KMS-11 (cell line): Measurements from ENCODE around the gene NPEPL1.

Experiments
- H2AFZ ChIP-seq: fragments of 200-600 bp; sonication (generic); 2 replicates; pipeline ENCODE4 v1.6.1; 2016; ENCODE audit warnings: antibody characterized with exemption, mixed run types, low read depth
- H3K27ac ChIP-seq: fragments of 200-600 bp; sonication (generic); 2 replicates; pipeline ENCODE4 v1.6.1; 2016; ENCODE audit warnings: mild to moderate bottlenecking, mixed run types
- H3K27me3 ChIP-seq: fragments of 200-600 bp; sonication (generic); 2 replicates; pipeline ENCODE4 v1.6.1; 2017; ENCODE audit warnings: mild to moderate bottlenecking, low read depth, mixed run types, moderate library complexity; ENCODE audit not compliant: insufficient read depth
- H3K36me3 ChIP-seq: fragments of 200-600 bp; sonication (generic); 2 replicates; pipeline ENCODE4 v1.6.1; 2017; ENCODE audit warnings: mild to moderate bottlenecking, mixed run types; ENCODE audit not compliant: insufficient read depth
- H3K4me1 ChIP-seq: fragments of 200-600 bp; sonication (generic); 2 replicates; pipeline ENCODE4 v1.6.1; 2016; ENCODE audit warnings: mild to moderate bottlenecking, low read depth, mixed run types; ENCODE audit not compliant: poor library complexity, severe bottlenecking
- H3K4me2 ChIP-seq: fragments of 200-600 bp; sonication (generic); 2 replicates; pipeline ENCODE4 v1.7.0; 2016; ENCODE audit warnings: mild to moderate bottlenecking, mixed run types
- H3K4me3 ChIP-seq: fragments of 200-600 bp; sonication (generic); IDR thresholded peaks from 2 replicates; pipeline ENCODE4 v1.6.1; 2017; ENCODE audit warnings: low read depth, low read length, mixed read lengths; ENCODE audit not compliant: insufficient read depth
- H3K79me2 ChIP-seq: fragments of 200-600 bp; sonication (generic); 2 replicates; pipeline ENCODE4 v1.6.1; 2016; ENCODE audit warnings: low read depth, mixed run types; ENCODE audit not compliant: insufficient read depth
- H3K9ac ChIP-seq: fragments of 200-600 bp; sonication (generic); 2 replicates; pipeline ENCODE4 v1.6.1; 2016; ENCODE audit warnings: mild to moderate bottlenecking, mixed run types
- H4K20me1 ChIP-seq: fragments of 200-600 bp; sonication (generic); 2 replicates; pipeline ENCODE4 v1.6.1; 2016; ENCODE audit warnings: mild to moderate bottlenecking, mixed run types; ENCODE audit not compliant: insufficient read depth
- TF ChIP-seq, protein P1 (sequence below): fragments of 200-600 bp; sonication (generic); conservative IDR thresholded peaks from 2 replicates; pipeline ENCODE4 v1.6.1; 2017; ENCODE audit warnings: low read depth, mild to moderate bottlenecking, antibody characterized with exemption, low read length, moderate library complexity, mixed read lengths

Gene NPEPL1

DNA sequence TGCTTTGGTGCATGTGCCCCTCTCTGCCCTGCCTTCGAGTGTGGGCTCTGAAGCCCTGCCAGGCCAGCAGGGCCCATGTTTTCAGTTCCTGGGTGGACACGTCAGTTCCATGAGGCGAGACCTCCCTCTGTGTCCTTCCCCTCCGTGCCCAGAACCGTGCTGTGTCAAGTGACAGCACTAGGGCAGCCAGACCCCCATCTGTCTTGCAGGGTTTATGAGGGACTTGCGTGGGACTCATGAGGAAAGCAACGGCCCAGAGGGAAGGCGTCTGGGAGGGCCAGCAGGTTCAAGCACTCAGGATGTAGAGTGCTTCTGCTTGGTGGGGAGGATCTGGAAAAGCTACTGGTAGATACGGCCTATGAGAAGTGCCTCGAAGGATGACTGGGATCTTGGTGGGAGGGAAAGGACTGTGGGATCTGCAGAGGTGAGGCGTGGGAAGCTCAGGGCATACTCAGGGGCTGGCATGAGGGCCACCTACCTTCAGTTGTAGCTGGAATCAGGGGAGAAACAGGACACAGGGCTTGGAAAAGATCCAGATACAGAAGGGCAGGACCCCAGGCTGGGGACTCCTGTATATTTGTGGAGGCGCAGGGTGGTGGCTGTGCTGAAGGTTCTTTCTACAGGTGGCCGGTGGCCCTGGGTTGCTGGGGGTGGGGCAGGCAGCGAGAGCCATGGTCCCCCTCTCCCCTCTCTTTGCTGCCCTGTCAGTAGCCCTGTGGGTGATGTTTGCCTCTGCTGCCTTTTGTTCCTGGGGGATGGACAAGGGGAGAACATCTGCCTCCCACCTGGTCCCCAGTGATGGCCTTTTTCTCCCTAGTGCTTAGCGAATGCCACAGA is 5.5 kb downstream of the NPEPL1 start:
- no peaks in the 10 kb centered on the region for H3K36me3 ChIP-seq

DNA sequence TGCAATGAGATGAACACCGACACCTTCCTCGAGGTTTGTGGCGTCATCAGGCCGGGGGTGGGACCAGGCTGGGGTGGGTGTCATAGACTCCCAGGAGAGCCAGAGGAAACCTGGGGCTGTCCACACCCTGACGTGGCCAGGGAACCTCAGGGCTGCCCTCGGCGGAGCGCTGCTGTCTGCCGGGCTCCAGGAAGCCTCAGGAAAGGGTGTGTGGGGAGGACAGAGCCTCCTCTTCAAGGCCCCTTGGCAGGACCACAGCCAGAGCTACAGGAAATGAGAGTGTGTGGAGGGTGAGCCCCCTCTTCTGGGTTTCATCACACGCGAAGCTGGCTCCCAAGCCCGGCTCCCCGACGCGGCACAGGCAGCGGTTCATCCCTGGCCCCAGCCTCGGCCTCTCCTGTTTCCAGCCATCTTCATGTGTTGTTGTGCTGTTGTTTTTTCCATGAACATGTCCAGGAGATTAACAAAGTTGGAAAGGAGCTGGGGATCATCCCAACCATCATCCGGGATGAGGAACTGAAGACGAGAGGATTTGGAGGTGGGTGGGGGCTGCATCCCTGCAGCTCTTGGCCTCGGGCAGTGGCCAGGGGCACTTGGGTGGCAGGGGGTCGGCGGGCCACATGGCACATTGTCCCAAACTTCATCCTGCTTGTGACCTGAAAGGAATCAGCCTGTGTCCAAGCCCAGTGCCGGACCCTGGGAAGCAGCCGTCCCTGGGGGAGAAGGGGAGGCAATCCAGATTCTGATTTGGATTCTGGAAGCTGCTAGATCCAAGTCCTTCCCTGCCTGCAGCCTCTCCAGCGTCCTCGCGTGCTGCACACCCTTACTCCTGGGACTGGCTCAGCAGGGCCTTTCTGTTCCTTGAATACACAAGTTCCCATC is 6.4 kb downstream of the NPEPL1 start:
- no peak overlapping the region for H3K4me2 ChIP-seq
- H3K4me1 ChIP-seq, result no peaks in the 10 kb centered on the region
- no peak overlapping the region for H2AFZ ChIP-seq
- H4K20me1 ChIP-seq, result no peaks in the 10 kb centered on the region
- no peak overlapping the region for H3K9ac ChIP-seq
- H3K27me3 ChIP-seq, result no peaks in the 10 kb centered on the region
- TF ChIP-seq, protein P1, sequence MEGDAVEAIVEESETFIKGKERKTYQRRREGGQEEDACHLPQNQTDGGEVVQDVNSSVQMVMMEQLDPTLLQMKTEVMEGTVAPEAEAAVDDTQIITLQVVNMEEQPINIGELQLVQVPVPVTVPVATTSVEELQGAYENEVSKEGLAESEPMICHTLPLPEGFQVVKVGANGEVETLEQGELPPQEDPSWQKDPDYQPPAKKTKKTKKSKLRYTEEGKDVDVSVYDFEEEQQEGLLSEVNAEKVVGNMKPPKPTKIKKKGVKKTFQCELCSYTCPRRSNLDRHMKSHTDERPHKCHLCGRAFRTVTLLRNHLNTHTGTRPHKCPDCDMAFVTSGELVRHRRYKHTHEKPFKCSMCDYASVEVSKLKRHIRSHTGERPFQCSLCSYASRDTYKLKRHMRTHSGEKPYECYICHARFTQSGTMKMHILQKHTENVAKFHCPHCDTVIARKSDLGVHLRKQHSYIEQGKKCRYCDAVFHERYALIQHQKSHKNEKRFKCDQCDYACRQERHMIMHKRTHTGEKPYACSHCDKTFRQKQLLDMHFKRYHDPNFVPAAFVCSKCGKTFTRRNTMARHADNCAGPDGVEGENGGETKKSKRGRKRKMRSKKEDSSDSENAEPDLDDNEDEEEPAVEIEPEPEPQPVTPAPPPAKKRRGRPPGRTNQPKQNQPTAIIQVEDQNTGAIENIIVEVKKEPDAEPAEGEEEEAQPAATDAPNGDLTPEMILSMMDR, result no peak
- H3K27ac ChIP-seq, result no peak overlapping the region
- H3K36me3 ChIP-seq, result no peaks in the 10 kb centered on the region
- H3K79me2 ChIP-seq, result no peaks in the 10 kb centered on the region
- no peak overlapping the region for H3K4me3 ChIP-seq

More for the DNA sequence above, 5.5 kb downstream of the NPEPL1 start:
- Histone ChIP-seq H2AFZ (no peak overlapping the region), H4K20me1 (no peaks in the 10 kb centered on the region), H3K79me2 (no peaks in the 10 kb centered on the region), H3K4me2 (no peak overlapping the region), H3K4me1 (peaks cover 3% of the 10 kb centered on the region), H3K27ac (no peak overlapping the region), H3K4me3 (no peak overlapping the region), H3K27me3 (no peaks in the 10 kb centered on the region), H3K9ac (no peak overlapping the region)
- TF ChIP-seq, protein P1, result no peak

DNA sequence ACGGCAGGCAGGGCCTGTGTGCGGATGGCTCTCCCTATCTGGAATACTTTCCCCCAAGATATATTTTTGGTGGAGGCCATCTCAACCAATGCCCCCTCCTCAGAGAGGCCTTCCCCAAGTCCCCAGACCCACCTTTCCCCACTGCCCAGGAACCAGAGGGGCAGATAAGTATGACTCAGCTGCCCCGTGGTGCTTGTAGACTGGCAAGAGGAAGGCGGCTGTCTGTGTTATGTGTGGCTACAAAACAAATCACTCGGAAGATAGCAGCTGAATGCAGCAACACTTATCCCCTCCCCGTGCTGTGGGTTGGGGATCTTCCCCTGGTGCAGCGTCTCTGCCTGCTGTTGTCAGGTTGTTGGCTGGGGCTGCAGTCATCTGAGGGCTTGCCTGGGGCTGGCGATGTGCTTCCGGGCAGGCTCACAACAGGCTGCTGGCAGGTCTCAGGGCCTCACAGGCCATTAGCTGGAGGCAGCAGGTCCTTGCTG is 7.1 kb downstream of the NPEPL1 start:
- H3K27me3 ChIP-seq, result no peaks in the 10 kb centered on the region
- H3K27ac ChIP-seq, result no peak overlapping the region
- no peak overlapping the region for H2AFZ ChIP-seq
- no peak overlapping the region for H3K4me3 ChIP-seq
- no peaks in the 10 kb centered on the region for H3K79me2 ChIP-seq
- TF ChIP-seq, protein P1, result no peak
- no peak overlapping the region for H3K9ac ChIP-seq
- no peaks in the 10 kb centered on the region for H4K20me1 ChIP-seq
- no peak overlapping the region for H3K4me2 ChIP-seq
- no peaks in the 10 kb centered on the region for H3K36me3 ChIP-seq
- H3K4me1 ChIP-seq, result no peaks in the 10 kb centered on the region

DNA sequence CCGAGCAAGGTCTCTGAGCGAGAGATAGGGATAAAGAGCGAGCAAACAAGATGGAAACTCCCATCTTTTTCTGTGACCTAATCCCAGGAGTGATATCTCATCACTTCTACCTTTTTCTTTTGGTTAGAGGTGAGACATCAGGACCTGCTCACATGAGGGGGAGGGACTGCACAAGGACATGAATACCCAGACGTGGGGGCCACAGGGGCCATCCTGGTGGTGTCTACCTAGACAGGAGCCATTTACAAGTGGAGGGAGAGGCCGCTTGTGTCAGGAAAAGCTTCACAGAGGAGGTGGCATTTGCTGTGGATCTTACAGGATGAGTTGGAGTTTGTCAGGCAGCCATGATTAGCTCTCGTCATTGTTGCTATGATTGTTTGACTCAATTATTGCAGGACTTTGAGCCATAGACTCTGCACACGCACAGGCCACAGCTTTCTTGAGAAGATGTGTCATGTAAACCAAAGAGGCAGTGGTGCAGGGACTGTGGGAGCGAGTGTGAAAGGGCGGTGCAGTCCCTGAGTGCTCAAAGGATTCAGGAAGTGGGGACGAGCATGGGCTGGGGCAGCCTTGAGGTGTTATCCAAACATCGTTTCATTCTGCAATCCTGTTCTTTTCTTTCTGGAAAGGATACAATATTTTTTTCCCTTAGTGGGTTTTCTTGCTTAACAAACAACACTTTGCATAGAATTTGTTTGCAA is 7.7 kb downstream of the NPEPL1 start:
- H3K36me3 ChIP-seq, result no peaks in the 10 kb centered on the region

More for the DNA sequence above, 7.7 kb downstream of the NPEPL1 start:
- Histone ChIP-seq H3K4me2 (no peak overlapping the region), H3K4me1 (no peaks in the 10 kb centered on the region), H4K20me1 (no peaks in the 10 kb centered on the region), H3K27me3 (no peaks in the 10 kb centered on the region), H2AFZ (no peak overlapping the region), H3K27ac (no peak overlapping the region), H3K79me2 (no peaks in the 10 kb centered on the region), H3K9ac (no peak overlapping the region), H3K4me3 (no peak overlapping the region)
- TF ChIP-seq, protein P1, result no peak
